Epithelial cell of esophagus (primary cell): ENCODE results near the gene DIAPH1.
A peak's percentile ranks its signal among the peaks of the same experiment; 100 is the strongest.

Experiments used
- DNase-seq: peaks from one replicate; pipeline ENCODE4 v3.0.0; 2010; ENCODE audit warnings: low read depth
- H3K4me3 ChIP-seq: 2 replicates; pipeline ENCODE4 v1.5.1; 2011; ENCODE audit warnings: mild to moderate bottlenecking, low read length, control low read depth
- TF ChIP-seq, protein P1 (sequence below): IDR thresholded peaks from 2 replicates; pipeline ENCODE4 v1.5.1; 2011; ENCODE audit warnings: low read depth, mild to moderate bottlenecking, low read length, control low read depth, inconsistent platforms; ENCODE audit not compliant: insufficient read depth; ENCODE audit errors: missing control alignments

The DIAPH1 gene

DNA sequence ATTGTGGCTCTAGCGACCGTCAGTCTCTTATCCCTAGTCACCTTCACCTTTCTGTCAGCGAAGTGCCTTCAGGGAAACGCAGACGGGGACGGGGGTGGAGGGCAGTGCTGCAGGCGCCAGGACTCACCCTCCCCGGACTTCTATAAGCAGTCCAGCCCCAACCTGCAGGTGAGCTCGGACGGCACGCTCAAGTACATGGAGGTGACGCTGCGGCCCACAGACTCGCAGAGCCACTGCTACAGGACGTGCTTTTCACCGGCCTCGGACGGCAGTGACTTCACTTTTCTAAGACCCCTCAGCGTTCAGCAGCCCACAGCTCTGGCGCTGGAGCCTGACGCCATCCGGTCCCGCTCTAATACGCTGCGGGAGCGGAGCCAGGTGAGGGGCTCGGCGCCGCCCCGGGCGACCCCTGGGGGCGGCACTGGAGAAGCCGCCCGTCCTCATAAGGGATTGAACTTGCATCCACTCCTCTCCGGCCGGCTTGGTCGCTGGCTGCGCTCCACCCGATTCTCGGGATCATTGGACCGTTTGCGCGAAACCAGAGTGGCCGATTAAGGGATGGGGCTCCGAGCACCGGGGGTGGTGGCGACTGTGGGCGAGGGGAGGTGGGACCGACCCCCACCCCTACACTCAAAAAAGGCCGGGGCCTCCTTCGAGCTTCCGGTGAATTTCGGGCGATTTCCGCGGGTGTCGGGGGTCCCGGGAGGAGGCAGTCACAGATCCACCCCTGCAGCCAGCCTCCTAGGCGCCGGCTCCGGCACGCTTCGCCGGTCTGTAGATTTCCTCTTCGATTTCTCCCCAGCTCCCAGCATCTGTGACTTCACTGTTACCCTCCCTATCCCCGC is 127.3 kb downstream of the DIAPH1 start:
- no peak overlapping the region for H3K4me3 ChIP-seq
- TF ChIP-seq, protein P1, sequence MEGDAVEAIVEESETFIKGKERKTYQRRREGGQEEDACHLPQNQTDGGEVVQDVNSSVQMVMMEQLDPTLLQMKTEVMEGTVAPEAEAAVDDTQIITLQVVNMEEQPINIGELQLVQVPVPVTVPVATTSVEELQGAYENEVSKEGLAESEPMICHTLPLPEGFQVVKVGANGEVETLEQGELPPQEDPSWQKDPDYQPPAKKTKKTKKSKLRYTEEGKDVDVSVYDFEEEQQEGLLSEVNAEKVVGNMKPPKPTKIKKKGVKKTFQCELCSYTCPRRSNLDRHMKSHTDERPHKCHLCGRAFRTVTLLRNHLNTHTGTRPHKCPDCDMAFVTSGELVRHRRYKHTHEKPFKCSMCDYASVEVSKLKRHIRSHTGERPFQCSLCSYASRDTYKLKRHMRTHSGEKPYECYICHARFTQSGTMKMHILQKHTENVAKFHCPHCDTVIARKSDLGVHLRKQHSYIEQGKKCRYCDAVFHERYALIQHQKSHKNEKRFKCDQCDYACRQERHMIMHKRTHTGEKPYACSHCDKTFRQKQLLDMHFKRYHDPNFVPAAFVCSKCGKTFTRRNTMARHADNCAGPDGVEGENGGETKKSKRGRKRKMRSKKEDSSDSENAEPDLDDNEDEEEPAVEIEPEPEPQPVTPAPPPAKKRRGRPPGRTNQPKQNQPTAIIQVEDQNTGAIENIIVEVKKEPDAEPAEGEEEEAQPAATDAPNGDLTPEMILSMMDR, result no peak

DNA sequence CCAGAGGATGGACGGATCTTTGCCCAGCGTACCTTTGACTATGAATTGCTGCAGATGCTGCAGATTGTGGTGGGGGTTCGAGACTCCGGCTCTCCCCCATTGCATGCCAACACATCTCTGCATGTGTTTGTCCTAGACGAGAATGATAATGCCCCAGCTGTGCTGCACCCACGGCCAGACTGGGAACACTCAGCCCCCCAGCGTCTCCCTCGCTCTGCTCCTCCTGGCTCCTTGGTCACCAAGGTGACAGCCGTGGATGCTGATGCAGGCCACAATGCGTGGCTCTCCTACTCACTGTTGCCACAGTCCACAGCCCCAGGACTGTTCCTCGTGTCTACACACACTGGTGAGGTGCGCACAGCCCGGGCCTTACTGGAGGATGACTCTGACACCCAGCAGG is 128.0 kb downstream of the DIAPH1 start:
- no peak overlapping the region for H3K4me3 ChIP-seq
- TF ChIP-seq, protein P1, result no peak
- DNase-seq, result no peak

More for the DNA sequence above, 127.3 kb downstream of the DIAPH1 start:
- no peak for DNase-seq

DNA sequence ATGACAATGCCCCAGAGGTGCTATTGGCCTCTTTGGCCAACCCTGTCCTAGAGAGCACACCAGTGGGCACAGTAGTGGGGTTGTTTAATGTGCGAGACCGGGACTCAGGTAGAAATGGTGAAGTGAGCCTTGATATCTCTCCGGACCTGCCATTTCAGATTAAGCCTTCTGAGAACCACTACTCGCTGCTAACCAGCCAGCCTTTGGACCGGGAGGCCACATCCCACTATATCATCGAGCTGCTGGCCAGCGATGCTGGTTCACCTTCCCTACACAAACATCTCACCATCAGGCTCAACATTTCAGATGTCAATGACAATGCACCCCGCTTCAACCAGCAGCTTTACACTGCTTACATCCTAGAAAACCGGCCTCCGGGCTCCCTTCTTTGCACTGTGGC is 128.5 kb downstream of the DIAPH1 start:
- TF ChIP-seq, protein P1, result no peak
- no peak for DNase-seq
- H3K4me3 ChIP-seq, result no peak overlapping the region

DNA sequence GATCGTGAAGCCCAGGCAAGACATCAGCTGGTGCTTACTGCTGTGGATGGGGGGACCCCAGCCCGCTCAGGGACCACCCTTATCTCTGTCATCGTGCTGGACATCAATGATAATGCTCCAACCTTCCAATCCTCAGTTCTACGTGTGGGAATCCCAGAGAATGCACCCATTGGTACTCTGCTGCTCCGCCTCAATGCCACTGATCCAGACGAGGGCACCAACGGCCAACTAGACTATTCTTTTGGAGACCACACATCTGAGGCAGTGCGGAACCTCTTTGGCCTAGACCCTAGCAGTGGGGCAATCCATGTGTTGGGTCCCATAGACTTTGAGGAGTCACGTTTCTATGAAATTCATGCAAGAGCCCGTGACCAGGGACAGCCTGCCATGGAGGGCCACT is 129.0 kb downstream of the DIAPH1 start:
- no peak overlapping the region for H3K4me3 ChIP-seq
- TF ChIP-seq, protein P1, result no peak
- DNase-seq, result no peak

DNA sequence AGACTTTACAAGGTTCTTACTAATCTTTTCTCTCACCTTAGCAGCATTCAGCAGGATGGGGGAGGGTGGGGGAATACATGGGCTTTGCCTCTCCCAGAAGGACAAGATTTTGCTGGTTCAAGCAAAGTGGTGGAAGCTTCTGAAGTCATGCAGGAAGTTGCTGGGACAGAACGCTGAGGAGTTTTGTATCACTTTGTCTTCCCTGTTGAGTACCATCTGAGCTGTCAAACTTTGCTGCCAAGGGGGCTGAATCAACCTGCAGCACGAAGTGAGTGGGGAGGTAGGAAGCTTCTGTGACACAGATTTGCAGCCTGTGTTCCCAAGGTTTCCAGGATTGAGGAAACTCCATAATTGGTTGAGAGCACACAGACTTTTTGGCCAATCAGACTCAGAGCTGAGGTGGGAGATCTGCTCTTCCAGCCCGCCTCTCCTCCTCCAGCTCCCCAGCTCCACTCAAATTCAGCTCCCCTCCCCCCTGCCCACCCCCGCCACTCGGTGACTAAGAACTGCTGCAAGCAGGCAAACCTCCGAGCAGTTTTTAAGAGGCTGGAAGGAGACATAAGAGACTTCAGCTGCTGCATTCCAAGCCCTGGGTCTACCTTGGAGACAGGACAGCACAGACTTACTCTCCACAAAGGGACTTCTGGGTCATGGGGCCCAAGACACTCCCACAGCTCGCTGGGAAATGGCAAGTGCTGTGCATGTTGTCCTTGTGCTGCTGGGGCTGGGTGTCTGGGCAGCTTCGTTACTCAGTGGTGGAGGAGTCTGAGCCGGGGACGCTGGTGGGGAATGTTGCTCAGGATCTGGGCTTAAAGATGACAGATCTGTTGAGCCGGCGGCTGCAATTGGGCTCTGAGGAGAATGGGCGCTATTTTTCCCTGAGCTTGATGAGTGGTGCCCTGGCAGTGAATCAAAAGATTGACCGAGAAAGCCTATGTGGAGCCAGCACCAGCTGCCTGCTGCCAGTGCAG is 129.9 kb downstream of the DIAPH1 start, which contains the start of gene PCDHGC5:
PCDHGC5 (plus strand) TSS at position 491 of the 971 bp plus-strand sequence; CDS start at position 651, 160 bp downstream.
- DNase-seq, result peak; percentile 86
- TF ChIP-seq, protein P1, result no peak
- H3K4me3 ChIP-seq, result no peak within 1 kb of the TSS

DNA sequence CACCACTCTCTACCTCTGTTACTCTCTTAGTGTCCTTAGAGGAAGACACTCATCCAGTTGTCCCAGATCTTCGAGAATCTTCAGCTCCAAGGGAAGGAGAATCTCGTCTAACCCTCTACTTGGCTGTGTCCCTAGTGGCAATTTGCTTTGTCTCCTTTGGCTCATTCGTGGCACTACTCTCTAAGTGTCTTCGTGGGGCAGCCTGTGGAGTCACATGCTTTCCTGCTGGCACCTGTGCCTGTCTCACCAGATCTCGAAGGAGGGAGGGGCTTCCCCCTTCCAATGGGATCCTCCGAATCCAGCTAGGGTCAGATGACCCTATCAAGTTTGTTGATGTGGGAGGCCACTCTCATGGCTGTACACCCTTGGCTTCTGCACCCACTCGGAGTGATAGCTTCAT is 131.7 kb downstream of the DIAPH1 start:
- no peak for DNase-seq
- TF ChIP-seq, protein P1, result no peak

More for the DNA sequence above, 131.7 kb downstream of the DIAPH1 start:
- H3K4me3 ChIP-seq, result no peak overlapping the region
